Measurements from ENCODE around the gene AFAP1L2.

GRCh38 chr10:114334301-114334700, 70.0 kb downstream of the AFAP1L2 start:
- TF ChIP-seq SMC3 (conservative IDR thresholded peaks at IDR 0.05; ENCODE audit: insufficient read depth, low read depth, low read length) = no peak
- no peak for TF ChIP-seq SIX5 (IDR thresholded peaks at IDR 0.05; ENCODE audit: borderline replicate concordance in 1 of 2, insufficient read depth in 1 of 2, low read depth in 1 of 2, low read length in 2 of 2)
- TF ChIP-seq BCLAF1 (IDR thresholded peaks at IDR 0.05; ENCODE audit: borderline replicate concordance in 1 of 2, control insufficient read depth in 1 of 2, low read depth in 2 of 2, low read length in 1 of 2) = no peak
- no peak for TF ChIP-seq CTCF (IDR thresholded peaks at IDR 0.05 in 2 of 3, conservative IDR thresholded peaks at IDR 0.05 in 1 of 3; ENCODE audit: insufficient read depth in 2 of 3, low read depth in 1 of 3, low read length in 3 of 3)
- no peak for TF ChIP-seq SETDB1 (IDR thresholded peaks at IDR 0.05; ENCODE audit: low read length)
- TF ChIP-seq ZNF696 (CRISPR knock-in tag; conservative IDR thresholded peaks at IDR 0.05) = no peak
- TF ChIP-seq ZBTB33 (CRISPR knock-in tag; IDR thresholded peaks at IDR 0.05) = no peak
- TF ChIP-seq SRSF1 (IDR thresholded peaks at IDR 0.05; ENCODE audit: low read depth, low read length) = no peak
- no peak for TF ChIP-seq POLR2AphosphoS5 (IDR thresholded peaks at IDR 0.05; ENCODE audit: control insufficient read depth, insufficient read depth, low read depth, low read length)

All from K562 (cell line).